DOHH2 (cell line): ENCODE measurements around the gene PRDM11.

Experiments used
- CTCF ChIP-seq: fragments of 200-600 bp; sonication (generic); IDR thresholded peaks from one replicate; pipeline ENCODE4 v1.5.1; 2014; ENCODE audit warnings: antibody characterized with exemption, mild to moderate bottlenecking, low read depth, low read length; ENCODE audit not compliant: poor library complexity, severe bottlenecking
- EZH2phosphoT487 ChIP-seq: fragments of 200-600 bp; sonication (generic); IDR thresholded peaks from 2 replicates; pipeline ENCODE4 v1.6.1; 2017; ENCODE audit warnings: borderline replicate concordance, mild to moderate bottlenecking, antibody characterized with exemption, low read length, moderate library complexity, mixed read lengths

- TF ChIP-seq CTCF = no peak
- TF ChIP-seq EZH2phosphoT487 = no peak
Observed at GRCh38 chr11:45260071-45260470, 113.6 kb downstream of the PRDM11 start.
